ENCODE data around the gene EFHD2. TPM values are rescaled to one million over a fixed set of nuclear protein-coding genes. Genes with fewer than 3 reads are reported as not detected.

Gene EFHD2
- total RNA-seq (37.9 and 58.2 TPM in 2 replicates), polyA plus RNA-seq (43.9 and 60.7 TPM in 2 replicates)

DNA sequence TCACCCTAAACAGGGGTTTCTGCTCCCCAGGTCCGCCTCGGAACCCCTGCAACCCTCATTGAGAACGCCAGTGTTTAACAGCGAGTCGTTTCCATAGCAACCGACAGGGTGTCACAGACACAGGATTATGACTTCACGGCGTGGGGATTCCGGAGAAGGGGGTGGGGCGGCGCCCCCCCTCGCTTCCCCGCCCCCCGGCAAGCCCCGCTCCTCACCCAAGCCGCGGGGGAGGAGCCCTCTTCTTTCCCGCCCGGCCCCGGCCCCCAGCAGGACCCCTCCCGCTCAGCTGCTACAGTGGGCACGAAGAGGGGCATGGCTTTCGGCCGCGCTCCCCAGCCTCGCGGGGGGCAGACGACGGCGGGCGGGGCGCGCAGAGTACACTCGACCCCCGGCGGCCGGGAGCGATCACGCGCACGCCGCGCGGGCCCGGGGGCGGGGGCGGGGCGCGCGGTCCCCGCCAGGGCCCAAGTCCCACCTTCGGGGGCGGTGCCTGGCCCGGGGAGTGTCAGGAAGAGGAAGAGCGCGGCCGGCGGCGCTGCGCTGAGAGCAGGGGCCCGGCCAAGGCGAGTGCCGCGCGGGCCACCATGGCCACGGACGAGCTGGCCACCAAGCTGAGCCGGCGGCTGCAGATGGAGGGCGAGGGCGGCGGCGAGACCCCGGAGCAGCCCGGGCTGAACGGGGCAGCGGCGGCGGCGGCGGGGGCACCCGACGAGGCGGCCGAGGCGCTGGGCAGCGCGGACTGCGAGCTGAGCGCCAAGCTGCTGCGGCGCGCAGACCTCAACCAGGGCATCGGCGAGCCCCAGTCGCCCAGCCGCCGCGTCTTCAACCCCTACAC is at the start of gene EFHD2:
TSS of gene EFHD2 (plus strand) at position 501 of the 835 bp plus-strand sequence. CDS start at position 585, 84 bp downstream.
- Histone ChIP-seq H3K4me1 (ENCODE audit: low read depth) (peaks cover 4% of the 10 kb centered on the region), H3K4me3 (peak within 1 kb of the TSS; percentile 85), H3K27ac (no peak within 1 kb of the TSS), H3K9me3 (ENCODE audit: low read depth) (no peaks in the 10 kb centered on the region), H3K36me3 (no peaks in the 10 kb centered on the region), H3K27me3 (no peaks in the 10 kb centered on the region)
- TF ChIP-seq CTCF (IDR thresholded peaks at IDR 0.05; ENCODE audit: low read depth, low read length): no peak
- peak; percentile 71 to 87 for DNase-seq (ENCODE audit: low read depth in 1 of 2, low spot score in 1 of 2)

DNA sequence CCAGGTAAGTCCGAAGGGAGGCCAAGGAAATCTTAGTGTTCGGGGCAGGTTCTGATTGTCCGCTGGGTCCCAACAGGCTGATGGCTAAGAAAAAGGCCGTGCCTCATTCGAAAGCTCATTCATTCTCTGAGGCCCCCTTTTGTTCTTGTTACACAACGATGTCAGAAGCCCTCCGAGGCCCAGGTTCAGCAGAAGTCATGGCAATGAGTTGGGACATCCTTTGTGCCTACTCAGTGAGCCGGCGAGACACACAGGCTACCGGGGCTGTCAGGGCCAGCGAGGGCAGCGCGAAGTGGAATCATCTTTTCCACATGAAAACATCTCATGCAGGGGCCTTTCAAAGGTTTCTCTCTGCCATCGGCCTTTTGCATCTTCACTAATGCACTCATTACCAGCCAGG is 49.0 kb upstream of the EFHD2 start:
- Histone ChIP-seq H3K4me3 (no peak overlapping the region), H3K27ac (no peak overlapping the region), H3K36me3 (no peaks in the 10 kb centered on the region), H3K27me3 (no peaks in the 10 kb centered on the region), H3K4me1 (ENCODE audit: low read depth) (no peaks in the 10 kb centered on the region), H3K9me3 (ENCODE audit: low read depth) (no peaks in the 10 kb centered on the region)
- no peak for DNase-seq (ENCODE audit: low read depth in 1 of 2, low spot score in 1 of 2)
- no peak for TF ChIP-seq CTCF (IDR thresholded peaks at IDR 0.05; ENCODE audit: low read depth, low read length)

DNA sequence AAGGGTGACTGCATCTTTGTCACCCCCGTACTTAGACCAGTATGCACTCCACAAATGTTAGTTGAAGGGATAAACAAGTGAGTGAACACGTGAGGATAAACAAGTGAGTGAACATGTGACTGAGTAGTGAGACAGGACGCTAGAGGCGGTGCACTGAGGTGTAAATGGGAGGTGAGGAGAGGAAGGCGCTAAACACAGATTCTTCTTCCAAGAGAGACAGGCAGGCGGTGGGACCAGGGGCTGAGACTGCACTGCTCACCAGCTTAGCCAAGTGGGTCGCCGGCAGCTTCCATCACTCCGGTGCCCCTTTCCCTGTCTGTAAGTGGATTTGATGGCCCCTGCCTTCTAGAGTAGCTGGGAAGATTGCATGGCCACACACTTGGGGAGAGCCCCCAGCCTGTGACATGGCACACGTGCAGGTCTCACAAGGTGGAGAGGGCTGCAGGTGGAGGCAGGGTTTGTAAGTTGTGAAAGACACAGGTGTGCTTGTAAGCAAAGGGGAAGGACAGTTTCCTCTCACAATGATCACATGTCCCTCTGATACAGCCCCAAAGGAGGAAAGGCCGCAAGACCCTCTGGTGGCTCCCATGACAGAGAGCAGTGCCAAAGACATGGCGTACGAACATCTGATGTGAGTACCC is 47.5 kb upstream of the EFHD2 start:
- no peaks in the 10 kb centered on the region for H3K9me3 ChIP-seq (ENCODE audit: low read depth)
- no peaks in the 10 kb centered on the region for H3K4me1 ChIP-seq (ENCODE audit: low read depth)
- no peak for DNase-seq (ENCODE audit: low read depth in 1 of 2, low spot score in 1 of 2)
- H3K27me3 ChIP-seq: no peaks in the 10 kb centered on the region
- no peak for TF ChIP-seq CTCF (IDR thresholded peaks at IDR 0.05; ENCODE audit: low read depth, low read length)
- no peak overlapping the region for H3K4me3 ChIP-seq
- no peak overlapping the region for H3K27ac ChIP-seq
- H3K36me3 ChIP-seq: no peaks in the 10 kb centered on the region

- no peaks in the 10 kb centered on the region for H3K4me1 ChIP-seq (ENCODE audit: low read depth)
- no peak overlapping the region for H3K4me3 ChIP-seq
- no peaks in the 10 kb centered on the region for H3K36me3 ChIP-seq
- no peak overlapping the region for H3K27ac ChIP-seq
- no peak for TF ChIP-seq CTCF (IDR thresholded peaks at IDR 0.05; ENCODE audit: low read depth, low read length)
- no peak for DNase-seq (ENCODE audit: low read depth in 1 of 2, low spot score in 1 of 2)
- H3K27me3 ChIP-seq: no peaks in the 10 kb centered on the region
- no peaks in the 10 kb centered on the region for H3K9me3 ChIP-seq (ENCODE audit: low read depth)
Observed at GRCh38 chr1:15362737-15363128, 47.0 kb upstream of the EFHD2 start.

DNA sequence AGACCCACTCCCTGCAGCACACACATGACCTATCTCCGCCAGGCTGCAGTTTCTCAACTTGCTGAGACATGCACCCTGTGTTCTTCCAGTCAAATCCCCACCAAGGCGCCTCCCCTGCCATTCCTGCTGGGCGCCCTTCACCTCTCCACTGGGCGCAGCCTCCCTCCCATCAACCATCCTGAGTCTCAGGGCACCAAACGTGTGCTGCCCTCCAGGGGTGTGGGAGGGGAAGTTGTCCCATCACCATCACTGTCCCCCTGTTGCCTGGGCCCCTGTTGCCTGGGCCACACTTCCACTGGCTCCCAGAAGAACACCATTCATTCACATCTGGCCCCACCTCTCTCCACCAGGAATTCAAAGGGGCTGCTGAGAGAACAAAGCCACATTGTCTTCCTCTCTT is 44.9 kb upstream of the EFHD2 start:
- Histone ChIP-seq H3K4me1 (ENCODE audit: low read depth) (no peaks in the 10 kb centered on the region), H3K9me3 (ENCODE audit: low read depth) (no peaks in the 10 kb centered on the region), H3K36me3 (no peaks in the 10 kb centered on the region), H3K27me3 (no peaks in the 10 kb centered on the region), H3K27ac (no peak overlapping the region), H3K4me3 (no peak overlapping the region)
- TF ChIP-seq CTCF (IDR thresholded peaks at IDR 0.05; ENCODE audit: low read depth, low read length): no peak
- DNase-seq (ENCODE audit: low read depth in 1 of 2, low spot score in 1 of 2): no peak

Data from cardiac muscle cell (in vitro differentiated cells and primary cell).